ENCODE measurements around the gene TMEM165.
"Not testable (repeated sequence)": the region's sequence is repeated elsewhere in the genome, so short reads cannot be mapped to it uniquely, and the experiment has no call there.

Gene TMEM165

GRCh38 chr4:55395529-55396307 is at the start of gene TMEM165:
Gene TMEM165, plus strand, starts transcription at chr4:55395957. Its CDS starts 233 bp downstream, at chr4:55396190.
- DNase-seq = peak; percentile 92 to 94

DNA sequence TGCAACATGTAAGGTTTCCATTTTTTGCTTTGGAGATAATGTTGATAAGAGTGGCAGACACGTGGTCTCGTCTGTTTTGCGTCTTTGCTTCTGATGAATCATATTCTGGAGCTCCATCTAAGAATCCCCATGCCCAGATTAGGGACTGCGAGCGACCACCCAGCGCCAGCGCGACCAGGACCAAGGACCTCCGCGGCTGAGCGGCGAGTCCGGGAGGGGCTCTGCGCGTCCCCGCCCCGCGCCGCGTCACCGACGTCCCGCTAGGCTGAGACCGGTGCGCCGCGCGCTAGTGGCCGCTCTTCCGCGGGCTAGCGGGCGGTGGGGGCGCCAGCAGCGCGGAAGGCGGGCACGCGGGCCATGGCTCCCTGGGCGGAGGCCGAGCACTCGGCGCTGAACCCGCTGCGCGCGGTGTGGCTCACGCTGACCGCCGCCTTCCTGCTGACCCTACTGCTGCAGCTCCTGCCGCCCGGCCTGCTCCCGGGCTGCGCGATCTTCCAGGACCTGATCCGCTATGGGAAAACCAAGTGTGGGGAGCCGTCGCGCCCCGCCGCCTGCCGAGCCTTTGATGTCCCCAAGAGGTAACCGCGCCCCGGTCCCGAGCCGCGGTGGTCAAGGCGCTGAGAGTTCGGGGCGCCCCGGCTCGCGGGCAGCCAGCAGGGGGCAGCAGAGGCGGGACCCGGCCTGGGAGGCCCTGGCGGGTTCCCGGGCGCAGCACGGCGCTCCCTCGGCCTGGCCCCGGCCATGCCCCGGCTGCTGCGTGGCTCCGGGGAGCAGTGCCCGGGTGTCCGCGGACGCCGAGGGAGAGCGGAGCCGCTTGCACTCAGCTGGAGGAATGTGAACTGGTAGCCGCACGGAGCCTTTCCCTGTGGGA is 49.5 kb upstream of the TMEM165 start, which contains the start of gene SRD5A3:
TSS of gene SRD5A3 (plus strand) at position 263 of the 871 bp plus-strand sequence. CDS start at position 358, 95 bp downstream.
- peak; percentile 90 to 92 for DNase-seq

DNA sequence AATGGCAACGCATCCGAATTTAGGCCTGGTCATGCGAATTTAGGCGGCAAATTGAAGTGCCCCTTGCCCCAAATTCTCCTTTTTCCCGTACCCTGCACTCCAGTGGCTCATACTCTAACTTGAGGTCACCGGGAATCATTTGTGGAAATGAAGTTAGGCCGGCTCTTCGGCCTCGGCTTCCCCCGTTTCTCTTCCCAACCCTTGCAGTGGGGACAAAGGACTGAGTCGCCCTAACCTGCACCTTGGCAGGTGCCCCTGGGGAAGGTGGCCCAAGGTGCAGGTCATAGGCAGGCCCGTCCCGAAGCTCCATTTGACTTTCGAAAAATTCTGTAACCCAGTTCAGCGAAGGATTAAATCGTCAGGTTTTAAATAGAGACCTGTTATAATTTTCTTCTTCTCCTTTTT is 48.9 kb upstream of the TMEM165 start:
- no peak for DNase-seq

- DNase-seq = no peak
Measured at GRCh38 chr4:55347610-55348228, 48.0 kb upstream of the TMEM165 start.

- DNase-seq = no peak
Measured at GRCh38 chr4:55348466-55348865, 47.3 kb upstream of the TMEM165 start.

- not testable (repeated sequence) for DNase-seq
Measured at GRCh38 chr4:55350870-55351269, 44.9 kb upstream of the TMEM165 start.

GRCh38 chr4:55351824-55352223 is 43.9 kb upstream of the TMEM165 start:
- DNase-seq = no peak

DNA sequence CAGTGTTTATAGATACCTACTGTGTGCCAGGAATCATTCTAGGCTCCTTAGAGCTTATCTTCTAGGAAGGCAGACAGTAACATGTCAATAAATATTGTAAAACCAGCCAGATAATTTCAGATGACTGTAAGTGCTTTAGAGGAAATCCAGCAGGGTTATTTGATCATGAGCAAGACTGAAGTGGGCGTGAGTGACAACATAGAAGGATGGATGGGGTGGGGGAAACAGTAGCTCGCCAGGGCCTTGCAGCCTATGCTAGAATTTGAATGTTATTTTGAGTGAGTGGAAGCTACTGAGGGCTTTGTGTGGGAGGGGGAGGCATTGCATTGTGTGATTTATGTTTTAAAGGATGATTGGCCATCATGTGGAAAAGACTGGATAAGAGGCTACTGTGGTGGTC is 43.0 kb upstream of the TMEM165 start:
- DNase-seq = no peak

DNA sequence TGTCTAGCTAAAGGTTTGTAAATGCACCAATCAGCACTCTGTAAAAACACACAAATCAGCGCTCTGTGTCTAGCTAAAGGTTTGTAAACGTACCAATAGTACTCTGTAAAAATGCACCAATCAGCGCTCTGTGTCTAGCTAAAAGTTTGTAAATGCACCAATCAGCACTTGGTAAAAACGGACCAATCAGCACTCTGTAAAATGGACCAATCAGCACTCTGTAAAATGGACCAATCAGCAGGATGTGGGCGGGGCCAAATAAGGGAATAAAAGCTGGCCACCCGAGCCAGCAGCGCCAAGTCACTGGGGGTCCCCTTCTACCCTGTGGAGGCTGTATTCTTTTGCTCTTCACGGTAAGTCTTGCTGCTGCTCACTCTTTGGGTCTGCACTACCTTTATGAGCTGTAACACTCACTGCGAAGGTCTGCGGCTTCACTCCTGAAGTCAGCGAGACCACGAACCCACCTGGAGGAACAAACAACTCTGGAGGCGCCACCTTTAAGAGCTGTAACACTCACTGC is 42.5 kb upstream of the TMEM165 start:
- not testable (repeated sequence) for DNase-seq

DNA sequence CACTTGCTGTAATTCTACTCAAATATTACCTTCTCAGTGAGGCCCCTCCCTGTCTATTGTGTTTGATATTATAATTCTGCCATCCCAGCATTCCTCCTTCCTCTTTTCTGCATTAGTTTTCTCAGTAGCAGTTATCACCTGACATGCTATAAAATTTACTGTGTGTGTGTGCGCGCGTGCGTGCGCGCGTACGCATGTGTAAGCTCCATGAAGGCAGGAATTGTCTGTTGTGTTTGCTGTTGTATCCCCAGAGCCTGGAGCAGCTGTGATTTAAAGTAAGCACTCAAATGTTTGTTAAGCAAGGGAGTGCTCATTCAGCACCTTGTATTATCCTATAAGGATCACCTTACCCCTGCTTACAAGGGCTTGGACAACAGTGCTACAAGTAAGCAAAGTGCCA is 41.1 kb upstream of the TMEM165 start:
- no peak for DNase-seq

DNA sequence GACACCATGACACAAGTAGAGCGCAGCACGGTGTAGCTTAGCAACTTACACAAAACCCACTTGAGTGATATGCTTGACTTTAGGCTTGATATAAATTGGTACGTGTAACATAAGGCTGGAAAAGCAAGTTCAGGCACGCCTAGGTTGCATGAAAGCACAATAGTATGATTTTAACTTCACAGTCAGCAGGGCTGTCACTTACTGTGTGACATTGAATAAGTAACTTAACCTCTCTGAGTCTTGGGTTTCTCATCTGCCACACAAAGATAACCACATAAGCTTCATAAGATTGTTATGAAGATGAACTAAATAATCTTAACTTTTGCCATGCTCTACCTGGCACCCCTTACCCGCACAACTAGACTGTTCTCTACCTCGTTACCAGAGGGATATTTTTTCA is 40.2 kb upstream of the TMEM165 start:
- DNase-seq = no peak

GRCh38 chr4:55356991-55357461 is 38.7 kb upstream of the TMEM165 start:
- DNase-seq = no peak

DNA sequence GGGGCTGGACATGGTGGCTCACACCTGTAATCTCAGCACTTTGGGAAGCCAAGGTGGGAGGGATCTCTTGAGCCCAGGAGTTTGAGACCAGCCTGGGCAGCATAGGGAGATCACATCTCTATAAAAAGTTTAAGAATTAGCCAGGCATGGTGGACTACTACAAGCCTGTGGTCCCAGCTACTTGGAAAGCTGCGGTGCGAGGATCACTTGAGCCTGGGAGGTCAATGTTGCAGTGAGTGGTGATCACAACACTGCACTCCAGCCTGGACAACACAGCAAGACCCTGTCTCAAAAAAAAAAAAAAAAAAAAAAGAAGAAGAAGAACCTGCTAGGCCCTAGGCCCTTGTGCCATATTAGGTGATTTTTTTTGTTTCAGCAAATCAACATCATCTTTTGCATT is 37.5 kb upstream of the TMEM165 start:
- DNase-seq = no peak

- DNase-seq = no peak
Measured at GRCh38 chr4:55358668-55359067, 37.1 kb upstream of the TMEM165 start.

- no peak for DNase-seq
Measured at GRCh38 chr4:55359397-55359916, 36.3 kb upstream of the TMEM165 start.

- peak; percentile 24 to 32 for DNase-seq
Measured at GRCh38 chr4:55362938-55363337, 32.8 kb upstream of the TMEM165 start.

DNA sequence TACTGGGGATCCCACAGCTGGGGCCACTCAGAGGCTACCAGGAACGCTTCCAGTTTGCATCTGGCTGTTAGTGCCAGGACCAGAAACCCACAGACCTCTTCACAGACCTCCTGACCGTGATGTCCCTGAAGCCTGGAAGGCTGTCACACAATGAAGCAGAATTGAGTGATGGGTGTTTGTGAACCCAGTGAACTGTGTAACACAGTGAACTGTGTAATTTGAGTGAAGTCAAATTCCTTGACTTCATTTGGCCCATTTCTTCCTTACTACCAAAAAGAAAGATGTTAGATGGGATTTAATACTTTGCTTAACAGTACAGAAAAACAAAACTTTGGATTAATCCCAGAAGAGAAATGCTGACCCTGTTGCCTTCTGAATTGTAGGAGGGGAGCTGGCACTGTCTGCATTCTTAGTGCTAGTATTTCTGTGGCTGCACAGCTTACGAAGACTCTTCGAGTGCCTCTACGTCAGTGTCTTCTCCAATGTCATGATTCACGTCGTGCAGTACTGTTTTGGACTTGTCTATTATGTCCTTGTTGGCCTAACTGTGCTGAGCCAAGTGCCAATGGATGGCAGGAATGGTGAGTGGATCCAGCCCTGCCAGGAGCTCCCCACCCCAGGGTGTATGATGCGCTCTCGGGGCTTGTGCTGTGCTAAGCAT is 31.9 kb upstream of the TMEM165 start:
- DNase-seq = no peak

GRCh38 chr4:55364691-55365344 is 30.9 kb upstream of the TMEM165 start:
- no peak for DNase-seq

DNA sequence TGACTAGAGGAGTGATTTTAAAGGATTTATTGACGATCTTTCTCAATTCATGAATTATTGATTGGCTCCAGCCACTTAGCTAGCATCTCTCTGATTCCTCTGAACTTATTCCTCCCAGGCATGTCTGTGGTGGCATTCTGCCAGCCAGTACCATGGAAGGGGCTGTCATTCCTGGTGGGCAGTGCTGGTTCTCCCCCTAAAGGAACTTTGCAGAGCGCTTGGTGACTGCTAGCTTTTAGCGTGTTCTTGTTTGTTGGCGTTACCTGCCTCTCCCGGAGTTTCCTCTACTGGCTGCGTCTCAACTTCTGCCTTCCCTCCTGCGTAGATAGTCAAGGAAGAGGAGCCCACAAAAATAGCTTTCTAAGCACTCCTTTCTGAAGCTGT is 30.4 kb upstream of the TMEM165 start:
- DNase-seq = no peak

DNA sequence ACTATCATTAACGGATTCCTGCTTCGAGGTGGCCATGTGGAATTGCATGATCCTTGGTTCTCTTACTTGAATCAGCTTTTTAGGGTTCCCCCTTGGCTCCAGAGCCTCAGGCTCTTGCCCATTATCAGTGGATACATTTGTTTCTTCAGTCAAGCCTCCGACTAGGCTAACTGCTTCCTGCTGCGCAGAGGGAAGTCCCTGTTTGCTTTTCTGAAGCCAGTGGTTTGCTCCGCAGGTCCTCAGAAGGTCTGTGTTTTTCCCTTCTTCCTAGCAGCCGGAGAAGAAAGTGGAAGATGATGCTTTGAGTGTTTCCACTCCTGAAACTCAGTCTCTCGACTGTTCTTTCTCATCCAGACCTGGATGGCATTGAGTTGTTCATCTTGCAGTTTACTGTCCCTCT is 29.1 kb upstream of the TMEM165 start:
- no peak for DNase-seq

DNA sequence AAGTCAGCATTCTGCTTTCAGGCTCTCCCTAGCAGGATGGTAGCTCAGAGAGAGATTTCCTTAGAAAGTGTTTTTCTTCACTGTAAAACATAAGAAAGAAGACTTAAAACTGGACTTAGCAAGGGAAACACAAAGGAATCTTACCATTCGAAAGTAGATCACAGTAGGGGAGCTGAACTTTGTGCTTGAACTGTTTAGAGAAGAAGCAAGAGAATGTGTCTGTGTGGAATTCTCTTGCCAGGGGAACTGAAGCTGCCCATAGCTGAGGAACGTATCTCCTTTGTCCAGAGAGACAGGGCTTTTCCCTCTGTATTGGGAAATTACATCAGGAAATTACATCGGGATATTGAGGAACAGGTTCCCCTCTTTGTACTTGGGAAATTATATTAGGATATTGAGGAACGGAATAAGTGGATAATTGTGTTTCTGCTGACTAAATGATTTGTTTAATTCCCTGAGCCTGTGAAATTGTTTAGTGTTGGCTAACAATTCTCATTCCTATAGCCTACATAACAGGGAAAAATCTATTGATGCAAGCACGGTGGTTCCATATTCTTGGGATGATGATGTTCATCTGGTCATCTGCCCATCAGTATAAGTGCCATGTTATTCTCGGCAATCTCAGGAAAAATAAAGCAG is 28.6 kb upstream of the TMEM165 start:
- no peak for DNase-seq
